NCI-H446 (cell line): ENCODE measurements around the gene MMP1.

ENCODE experiments used
- DNase-seq, 2 experiments: peaks; one replicate each; lab custom pipeline; 2025; lab: John Stamatoyannopoulos, UW

MMP1 gene

GRCh38 chr11:102798012-102798746 lies at the start of gene MMP1:
Gene MMP1, minus strand, starts transcription at chr11:102798160. Its CDS starts 68 bp downstream, at chr11:102798092.
- no peak for DNase-seq

DNA sequence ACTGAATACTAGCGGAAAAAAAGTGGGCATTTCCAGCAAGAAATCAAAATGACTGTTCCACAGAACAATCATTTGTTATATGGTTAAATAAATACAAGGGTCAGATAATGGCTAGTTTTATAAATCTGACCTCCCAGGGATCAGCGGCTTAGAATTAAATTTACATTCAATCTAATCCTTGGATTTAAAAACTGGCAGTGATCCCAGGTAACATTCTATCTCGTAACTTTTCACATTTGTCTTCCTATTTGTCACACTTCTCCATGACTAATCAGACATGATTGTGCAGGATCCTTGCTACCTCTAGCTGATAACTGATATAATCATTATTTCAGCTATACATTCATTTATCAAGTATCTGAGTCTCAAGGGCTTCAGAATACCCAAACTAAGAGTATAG lies 48.3 kb upstream of the MMP1 start:
- no peak for DNase-seq

DNA sequence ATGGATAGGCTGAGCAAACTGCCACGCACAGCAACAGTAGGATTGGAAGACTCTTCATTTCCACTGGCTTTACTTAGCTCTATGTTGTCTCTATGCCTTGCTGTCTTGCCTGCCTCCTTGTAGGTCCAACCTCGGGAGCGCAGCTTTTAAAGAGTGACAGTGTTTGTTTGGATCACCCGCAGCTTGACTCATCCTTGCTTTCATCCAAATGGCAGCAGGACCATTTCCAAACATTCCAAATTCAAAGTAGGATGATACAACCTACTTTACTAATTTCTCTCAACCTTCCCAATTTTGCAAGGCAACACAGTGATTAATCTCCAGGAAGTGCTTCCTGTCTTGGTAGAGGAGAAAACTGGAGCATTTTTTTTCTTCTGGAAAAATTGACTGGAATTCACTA lies 45.5 kb upstream of the MMP1 start, which contains the start of gene MMP3:
Gene MMP3, minus strand, starts transcription at position 121 of the 400 bp plus-strand sequence. Its CDS starts 63 bp downstream, at position 58.
- DNase-seq = no peak

DNA sequence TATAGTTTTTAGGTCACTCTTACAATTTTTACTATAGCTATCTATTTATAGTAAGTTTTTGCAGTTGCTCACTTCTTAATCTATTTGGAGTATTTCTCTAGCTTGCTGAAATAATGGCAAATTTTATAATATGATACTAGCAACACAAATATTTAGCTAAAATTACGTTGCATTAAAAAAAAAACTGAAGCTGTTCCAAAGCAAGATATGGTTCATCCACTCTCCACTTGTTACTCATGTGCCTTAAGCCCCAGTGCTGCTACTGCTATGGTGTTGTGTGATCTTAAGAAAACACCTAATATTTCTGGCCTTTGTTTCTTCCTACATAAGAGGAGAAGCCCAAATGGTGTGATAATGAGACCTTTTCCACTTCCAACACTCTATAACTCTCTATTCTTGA lies 45.0 kb upstream of the MMP1 start:
- no peak for DNase-seq

DNA sequence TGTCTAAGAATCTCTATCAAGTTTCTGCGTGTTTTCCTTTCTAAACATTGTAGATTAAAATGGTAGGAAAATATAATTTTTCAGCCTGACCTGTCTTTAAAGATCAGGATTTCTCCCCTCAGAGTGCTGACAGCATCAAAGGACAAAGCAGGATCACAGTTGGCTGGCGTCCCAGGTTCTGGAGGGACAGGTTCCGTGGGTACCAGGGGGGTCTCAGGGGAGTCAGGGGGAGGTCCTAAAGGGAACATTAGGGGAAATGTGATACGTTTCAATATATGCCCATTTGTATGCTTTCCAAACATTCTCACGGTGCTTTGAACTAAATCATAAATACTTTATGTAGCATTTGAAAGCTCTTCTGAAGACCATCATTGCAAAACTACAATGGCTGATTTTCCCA lies 42.1 kb upstream of the MMP1 start:
- no peak for DNase-seq

DNA sequence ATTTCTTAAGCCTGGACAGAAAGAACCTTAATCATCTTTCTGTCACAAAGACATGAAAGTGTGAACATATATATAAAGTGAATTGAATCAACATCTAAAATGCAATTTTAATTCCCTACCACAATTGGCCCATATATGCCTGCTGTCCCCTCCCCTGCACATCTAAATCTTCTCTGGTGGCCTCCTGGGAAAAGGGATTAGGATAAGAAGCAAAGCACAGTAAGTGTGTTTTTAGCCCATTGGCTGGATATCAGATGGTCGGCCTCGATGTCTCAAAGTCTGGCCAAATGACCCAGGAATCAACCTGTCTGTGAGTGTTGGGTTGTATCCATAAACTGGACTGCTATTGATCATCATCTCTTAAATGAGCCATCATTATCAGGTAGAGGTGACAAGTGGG lies 39.7 kb upstream of the MMP1 start:
- no peak for DNase-seq

GRCh38 chr11:102837156-102837555 lies 39.2 kb upstream of the MMP1 start:
- DNase-seq = no peak

DNA sequence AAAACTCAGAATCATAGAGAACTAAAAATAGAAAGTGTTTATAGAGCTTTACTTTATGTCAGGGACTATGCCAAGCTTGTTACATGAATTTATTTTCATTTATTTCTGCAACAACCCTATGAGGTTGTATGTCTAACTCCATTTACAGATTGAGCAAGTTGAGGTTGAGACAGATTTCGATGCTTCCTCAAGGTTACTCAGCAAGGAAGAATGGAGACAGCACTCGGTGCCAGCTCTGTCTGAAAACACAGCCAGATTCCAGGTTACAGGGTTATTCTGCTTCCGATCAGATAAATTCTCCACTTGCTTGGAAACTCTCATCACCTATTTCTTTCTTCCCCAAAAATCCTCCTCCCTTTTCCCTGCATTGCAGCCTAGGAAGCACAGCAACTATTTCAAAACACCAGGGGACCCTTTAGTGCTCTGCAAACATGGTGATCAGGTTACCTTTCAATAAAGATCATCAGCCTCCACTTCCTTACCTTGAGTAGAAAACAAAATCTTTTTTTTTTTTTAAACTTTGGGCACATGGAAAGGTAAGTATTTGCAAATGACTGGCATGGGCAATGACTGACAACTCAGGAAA lies 38.4 kb upstream of the MMP1 start:
- no peak for DNase-seq

DNA sequence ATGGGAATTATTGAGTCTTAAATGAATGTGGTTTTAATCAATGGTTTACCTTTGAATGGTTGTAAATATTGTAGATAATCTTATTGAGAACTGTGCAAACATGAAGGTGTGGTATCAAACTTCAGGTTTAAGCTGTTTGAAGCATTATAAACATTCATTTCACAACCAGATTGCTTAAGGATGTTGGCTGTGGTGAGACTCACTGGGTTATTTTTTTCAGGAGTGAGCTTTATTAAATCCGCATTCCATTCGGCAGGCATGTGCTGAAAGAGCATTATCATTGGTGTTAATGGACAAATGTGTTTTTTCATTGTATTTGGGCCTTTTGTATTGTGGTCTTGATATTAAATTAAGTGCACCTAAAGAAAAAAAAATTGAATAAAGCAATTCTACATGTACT lies 35.8 kb upstream of the MMP1 start:
- no peak for DNase-seq

- no peak for DNase-seq
Measured at GRCh38 chr11:102832612-102833011, 34.7 kb upstream of the MMP1 start.

DNA sequence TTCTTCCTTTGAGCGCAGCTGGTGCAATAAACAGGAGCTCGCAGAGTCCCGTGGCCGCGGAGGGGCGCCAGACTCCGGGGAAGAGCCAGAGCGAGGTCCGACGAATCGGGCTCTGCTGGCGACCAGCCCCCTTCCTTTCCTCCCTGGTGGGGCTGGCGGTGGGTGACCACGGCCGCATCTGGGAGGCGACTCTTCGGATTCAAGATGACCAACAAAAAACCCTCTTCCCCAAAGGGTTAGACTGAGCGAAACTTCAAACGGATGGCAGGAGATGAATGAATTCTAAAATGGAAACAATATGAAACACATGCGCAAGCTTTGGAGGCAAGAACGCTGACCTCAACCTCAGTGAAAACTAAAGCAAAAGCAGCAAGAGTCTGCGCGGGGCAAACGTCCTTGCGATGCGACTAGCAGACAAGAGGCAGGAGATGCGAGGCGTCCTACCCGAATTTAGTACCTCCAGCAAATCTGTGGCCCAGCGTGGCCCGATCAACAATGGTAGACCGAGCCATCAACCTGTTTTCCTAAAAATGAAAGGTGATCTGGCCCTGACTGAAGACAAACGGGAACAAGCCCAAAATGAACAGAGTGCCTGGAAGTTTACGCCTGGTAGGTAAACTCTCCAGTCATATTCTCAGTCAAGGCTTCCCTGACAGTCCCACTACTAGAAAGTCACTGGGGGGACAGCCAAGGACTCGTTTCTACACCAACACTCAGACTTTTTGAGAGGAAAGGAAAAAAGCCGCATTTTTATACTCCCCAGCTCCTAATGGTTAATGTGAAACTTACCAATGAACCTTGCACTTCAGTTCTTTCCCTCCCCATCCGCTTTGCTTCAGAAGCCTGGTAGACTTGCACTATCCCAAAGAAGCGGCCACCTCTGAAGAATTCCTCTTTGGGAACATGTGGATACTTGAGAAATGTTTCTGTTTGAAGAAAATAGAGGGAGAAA lies 33.8 kb upstream of the MMP1 start:
- DNase-seq = no peak

DNA sequence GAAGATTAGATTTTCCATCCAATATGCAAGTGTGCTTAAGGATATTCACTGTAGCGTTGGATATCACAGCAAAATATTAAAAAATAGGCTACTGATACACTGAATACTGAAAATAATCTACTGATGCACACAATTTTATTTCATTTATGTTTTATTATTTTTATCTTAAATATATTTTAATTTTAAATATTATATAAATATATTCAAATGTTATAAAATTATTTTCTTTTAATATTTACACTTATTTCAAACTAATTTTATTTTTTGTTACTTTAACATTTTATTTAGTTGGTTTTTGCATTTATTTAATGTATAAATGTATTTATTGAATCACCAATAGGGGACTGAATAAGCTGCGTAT lies 33.1 kb upstream of the MMP1 start:
- no peak for DNase-seq

DNA sequence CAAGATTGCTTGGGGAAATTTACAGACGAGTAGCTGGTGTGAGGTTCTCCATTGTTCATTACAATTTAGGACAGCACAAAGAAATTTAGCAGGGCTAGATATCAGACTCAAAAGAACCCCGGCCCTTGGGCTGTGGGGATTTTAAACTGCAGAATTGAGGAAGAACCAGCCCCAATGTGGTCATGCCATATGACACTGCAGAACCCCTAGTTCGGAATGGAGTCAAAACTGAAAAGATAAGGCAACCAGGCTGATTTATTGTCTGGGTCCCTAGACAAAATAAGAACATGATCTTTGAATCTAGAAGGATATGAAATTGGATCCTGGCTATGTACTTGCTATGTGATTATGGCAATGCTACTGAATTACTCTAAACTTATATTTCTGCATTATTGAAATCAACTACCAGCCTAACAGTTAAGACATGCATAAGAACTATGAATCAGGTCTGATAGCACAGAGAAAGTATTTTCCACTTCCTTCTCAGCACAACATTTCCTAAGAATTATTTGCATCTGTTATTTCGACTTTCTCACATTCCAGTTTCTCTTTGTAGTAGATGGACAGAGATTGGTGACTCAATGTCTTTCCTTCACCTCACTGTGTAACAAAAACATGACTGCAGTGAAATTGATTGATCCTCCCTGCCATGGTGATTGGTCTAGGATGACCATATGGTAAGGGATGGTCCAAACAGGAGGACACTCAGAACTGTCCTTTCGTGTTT lies 32.2 kb upstream of the MMP1 start:
- no peak for DNase-seq

GRCh38 chr11:102829316-102830000 lies 31.5 kb upstream of the MMP1 start:
- DNase-seq = no peak

- no peak for DNase-seq
Measured at GRCh38 chr11:102824556-102824955, 26.6 kb upstream of the MMP1 start.

- DNase-seq = no peak
Measured at GRCh38 chr11:102819491-102819890, 21.5 kb upstream of the MMP1 start.

DNA sequence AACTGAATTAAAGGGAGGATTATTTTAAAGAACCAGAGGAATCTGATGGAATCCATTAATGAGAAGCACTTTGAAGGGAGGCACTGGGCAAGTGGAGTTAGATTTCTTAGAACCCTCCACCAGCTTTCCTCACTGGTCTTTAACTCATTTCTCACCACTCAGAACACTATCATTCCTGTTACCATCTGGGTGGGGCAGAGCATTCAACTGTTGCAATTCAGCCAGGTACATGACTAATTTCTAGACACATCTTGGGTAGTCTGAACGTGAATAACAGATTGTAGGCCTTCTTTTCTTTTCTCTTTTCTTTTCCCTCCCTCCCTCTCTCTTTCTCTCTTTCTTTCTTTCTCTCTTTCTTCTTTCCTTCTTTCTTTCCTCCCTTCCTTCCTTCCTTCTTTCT lies 15.5 kb upstream of the MMP1 start:
- DNase-seq = no peak

- DNase-seq = no peak
Measured at GRCh38 chr11:102812188-102812587, 14.2 kb upstream of the MMP1 start.

GRCh38 chr11:102810950-102811660 lies 13.1 kb upstream of the MMP1 start:
- peak in 1 of 2 experiments; percentile 27 for DNase-seq

- no peak for DNase-seq
Measured at GRCh38 chr11:102809971-102810370, 12.0 kb upstream of the MMP1 start.

DNA sequence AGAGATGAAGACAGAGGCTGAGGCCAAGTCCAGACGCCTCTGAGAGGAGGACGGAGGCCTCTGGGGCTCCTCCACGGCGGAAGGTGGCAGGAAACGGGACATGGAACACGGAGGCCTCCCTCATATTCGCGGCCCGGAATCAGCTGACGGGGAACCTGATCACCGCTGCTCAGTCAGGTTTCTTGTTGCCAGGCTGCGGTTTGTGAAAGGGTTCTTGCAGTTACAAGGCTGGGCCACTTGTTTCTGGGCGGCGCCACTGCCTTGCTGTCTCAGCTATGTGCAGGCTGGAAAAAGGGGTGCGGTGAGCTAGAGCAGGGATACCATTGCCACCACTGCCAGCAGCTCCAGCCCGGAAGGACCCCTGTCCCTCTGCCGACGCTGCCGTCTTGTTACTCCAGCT lies 10.0 kb upstream of the MMP1 start:
- no peak for DNase-seq
